ENCODE data around the gene RPL36. TPM values are rescaled to one million over a fixed set of nuclear protein-coding genes. Genes with fewer than 3 reads are reported as not detected.
"Not testable (repeated sequence)": the region's sequence is repeated elsewhere in the genome, so short reads cannot be mapped to it uniquely, and the experiment has no call there.

RPL36 gene
- total RNA-seq, 1 donor from 2014 or later: 943 TPM

DNA sequence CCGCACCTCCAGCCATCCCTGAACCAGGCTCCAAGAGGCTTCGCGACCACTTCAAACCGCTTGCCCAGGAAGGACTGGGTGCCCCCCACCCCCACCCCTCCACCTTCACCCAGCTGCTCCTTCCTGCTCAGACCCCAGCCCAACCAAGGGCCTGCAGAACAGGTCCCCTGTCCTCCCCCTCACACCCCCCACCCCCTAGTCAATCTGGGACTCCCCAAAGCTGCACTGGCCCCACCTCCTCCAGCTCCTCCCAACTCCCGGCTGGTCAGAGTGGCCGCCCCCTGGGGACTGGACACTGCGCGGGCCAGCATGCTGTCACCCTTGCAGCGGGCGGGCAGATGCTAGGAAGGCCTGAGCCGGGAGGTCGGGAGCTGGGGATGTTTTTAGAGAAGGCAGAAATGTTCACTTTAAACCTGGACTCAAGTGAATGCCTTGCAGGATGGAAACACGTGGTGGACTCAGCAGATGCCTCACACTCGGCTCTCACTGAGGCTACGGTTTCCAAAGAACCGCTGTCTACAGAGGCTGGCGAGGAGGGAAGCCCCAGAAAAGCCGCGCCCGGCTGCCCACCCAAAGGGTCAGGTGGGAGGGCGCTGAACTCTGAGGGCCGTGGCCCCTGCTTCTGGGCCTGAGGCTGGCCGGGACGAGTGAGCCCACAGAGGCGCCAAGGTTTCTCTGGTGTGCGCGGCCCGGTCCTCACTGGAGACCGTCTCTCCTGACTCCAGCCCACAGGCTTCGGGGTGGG is 8.0 kb downstream of the RPL36 start:
- H3K4me3 Mint-ChIP-seq (ENCODE audit: unreplicated experiment): no peak overlapping the region
- FAIRE-seq: no peak

DNA sequence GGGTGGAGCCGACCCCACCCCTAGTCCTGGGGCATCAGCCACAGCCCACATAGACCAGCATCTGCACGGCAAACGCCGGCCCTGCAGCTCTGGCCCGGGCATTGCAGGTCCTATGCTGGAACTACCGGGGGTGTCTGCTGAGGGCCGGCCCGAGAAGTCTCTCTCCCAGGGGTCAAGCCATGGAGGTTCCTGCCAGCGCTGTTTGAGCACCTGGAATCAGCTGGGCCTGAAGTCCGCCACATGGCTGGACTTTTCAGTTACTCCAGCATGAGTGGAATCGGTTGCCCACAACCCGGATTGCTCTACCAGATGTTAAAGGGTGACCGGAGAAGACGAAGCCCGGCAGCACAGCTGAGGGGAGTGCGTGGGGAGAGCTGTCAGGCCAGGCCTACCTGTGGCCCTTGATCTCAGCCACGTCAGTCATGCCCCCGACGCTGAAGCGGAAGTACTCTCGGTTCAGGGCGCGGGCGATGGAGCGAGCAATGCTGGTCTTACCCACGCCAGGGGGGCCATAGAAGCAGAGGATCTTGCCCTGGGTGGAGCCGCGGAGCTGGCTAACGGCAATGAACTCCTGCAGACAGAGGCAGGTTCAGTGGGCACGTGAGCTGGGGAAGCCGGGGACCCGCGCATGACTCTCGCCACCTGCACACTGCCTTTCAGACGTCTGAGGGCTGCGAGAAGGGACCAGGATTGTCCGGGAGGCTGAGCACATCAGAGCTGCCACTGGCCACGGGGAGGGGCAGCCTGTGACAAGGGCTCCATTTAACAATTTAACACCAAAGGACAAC is 8.7 kb downstream of the RPL36 start:
- peaks cover 33% of the 10 kb centered on the region for H3K79me2 ChIP-seq (ENCODE audit: insufficient read depth, low read length)
- no peaks in the 10 kb centered on the region for H3K27me3 Mint-ChIP-seq (ENCODE audit: low read depth, unreplicated experiment)
- peaks cover 13% of the 10 kb centered on the region for H3K36me3 ChIP-seq (ENCODE audit: insufficient read depth, low read length)
- peaks cover 3% of the 10 kb centered on the region for H3K4me1 Mint-ChIP-seq (ENCODE audit: low read depth, unreplicated experiment)
- peaks cover 64% of the 10 kb centered on the region for H4K20me1 ChIP-seq (ENCODE audit: insufficient read depth, low read length)
- H3K27ac Mint-ChIP-seq (ENCODE audit: unreplicated experiment): peak overlapping the region; percentile 58
- no peak for FAIRE-seq
- no peak overlapping the region for H3K4me3 Mint-ChIP-seq (ENCODE audit: unreplicated experiment)
- no peak overlapping the region for H2AFZ ChIP-seq (ENCODE audit: low read depth, low read length)
- peaks cover 15% of the 10 kb centered on the region for H3K36me3 Mint-ChIP-seq (ENCODE audit: low read depth, unreplicated experiment)
- H3K4me1 ChIP-seq (ENCODE audit: insufficient read depth, low read length): no peaks in the 10 kb centered on the region
- no peak overlapping the region for H3K4me3 ChIP-seq (ENCODE audit: insufficient read depth, low read depth, low read length)
- no peaks in the 10 kb centered on the region for H3K9me3 Mint-ChIP-seq (ENCODE audit: unreplicated experiment)
- TF ChIP-seq EZH2 (IDR thresholded peaks at IDR 0.05; ENCODE audit: insufficient read depth, low read length): no peak
- TF ChIP-seq, protein P1, sequence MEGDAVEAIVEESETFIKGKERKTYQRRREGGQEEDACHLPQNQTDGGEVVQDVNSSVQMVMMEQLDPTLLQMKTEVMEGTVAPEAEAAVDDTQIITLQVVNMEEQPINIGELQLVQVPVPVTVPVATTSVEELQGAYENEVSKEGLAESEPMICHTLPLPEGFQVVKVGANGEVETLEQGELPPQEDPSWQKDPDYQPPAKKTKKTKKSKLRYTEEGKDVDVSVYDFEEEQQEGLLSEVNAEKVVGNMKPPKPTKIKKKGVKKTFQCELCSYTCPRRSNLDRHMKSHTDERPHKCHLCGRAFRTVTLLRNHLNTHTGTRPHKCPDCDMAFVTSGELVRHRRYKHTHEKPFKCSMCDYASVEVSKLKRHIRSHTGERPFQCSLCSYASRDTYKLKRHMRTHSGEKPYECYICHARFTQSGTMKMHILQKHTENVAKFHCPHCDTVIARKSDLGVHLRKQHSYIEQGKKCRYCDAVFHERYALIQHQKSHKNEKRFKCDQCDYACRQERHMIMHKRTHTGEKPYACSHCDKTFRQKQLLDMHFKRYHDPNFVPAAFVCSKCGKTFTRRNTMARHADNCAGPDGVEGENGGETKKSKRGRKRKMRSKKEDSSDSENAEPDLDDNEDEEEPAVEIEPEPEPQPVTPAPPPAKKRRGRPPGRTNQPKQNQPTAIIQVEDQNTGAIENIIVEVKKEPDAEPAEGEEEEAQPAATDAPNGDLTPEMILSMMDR (IDR thresholded peaks at IDR 0.05; ENCODE audit: insufficient read depth, low read depth, low read length): no peak
- no peak overlapping the region for H3K9ac ChIP-seq (ENCODE audit: low read length)
- no peak for DNase-seq (ENCODE audit: low read depth)
- no peaks in the 10 kb centered on the region for H3K9me3 ChIP-seq (ENCODE audit: insufficient read depth, low read depth, low read length)
- H3K27ac ChIP-seq (ENCODE audit: low read depth, low read length): no peak overlapping the region
- no peak overlapping the region for H3K4me2 ChIP-seq (ENCODE audit: low read length)
- H3K27me3 ChIP-seq (ENCODE audit: insufficient read depth, low read length): no peaks in the 10 kb centered on the region

More for the DNA sequence above, 8.0 kb downstream of the RPL36 start:
- H2AFZ ChIP-seq (ENCODE audit: low read depth, low read length): no peak overlapping the region
- H3K27ac ChIP-seq (ENCODE audit: low read depth, low read length): no peak overlapping the region
- peaks cover 41% of the 10 kb centered on the region for H3K79me2 ChIP-seq (ENCODE audit: insufficient read depth, low read length)
- peaks cover 9% of the 10 kb centered on the region for H3K36me3 ChIP-seq (ENCODE audit: insufficient read depth, low read length)
- DNase-seq (ENCODE audit: low read depth): no peak
- no peaks in the 10 kb centered on the region for H3K27me3 Mint-ChIP-seq (ENCODE audit: low read depth, unreplicated experiment)
- H3K9ac ChIP-seq (ENCODE audit: low read length): no peak overlapping the region
- H3K27me3 ChIP-seq (ENCODE audit: insufficient read depth, low read length): no peaks in the 10 kb centered on the region
- H3K9me3 ChIP-seq (ENCODE audit: insufficient read depth, low read depth, low read length): no peaks in the 10 kb centered on the region
- peak overlapping the region; percentile 18 for H3K27ac Mint-ChIP-seq (ENCODE audit: unreplicated experiment)
- no peaks in the 10 kb centered on the region for H3K4me1 ChIP-seq (ENCODE audit: insufficient read depth, low read length)
- H3K9me3 Mint-ChIP-seq (ENCODE audit: unreplicated experiment): no peaks in the 10 kb centered on the region
- H4K20me1 ChIP-seq (ENCODE audit: insufficient read depth, low read length): peaks cover 65% of the 10 kb centered on the region
- H3K36me3 Mint-ChIP-seq (ENCODE audit: low read depth, unreplicated experiment): peaks cover 7% of the 10 kb centered on the region
- H3K4me3 ChIP-seq (ENCODE audit: insufficient read depth, low read depth, low read length): no peak overlapping the region
- no peak for TF ChIP-seq EZH2 (IDR thresholded peaks at IDR 0.05; ENCODE audit: insufficient read depth, low read length)
- H3K4me1 Mint-ChIP-seq (ENCODE audit: low read depth, unreplicated experiment): peaks cover 3% of the 10 kb centered on the region
- H3K4me2 ChIP-seq (ENCODE audit: low read length): no peak overlapping the region

DNA sequence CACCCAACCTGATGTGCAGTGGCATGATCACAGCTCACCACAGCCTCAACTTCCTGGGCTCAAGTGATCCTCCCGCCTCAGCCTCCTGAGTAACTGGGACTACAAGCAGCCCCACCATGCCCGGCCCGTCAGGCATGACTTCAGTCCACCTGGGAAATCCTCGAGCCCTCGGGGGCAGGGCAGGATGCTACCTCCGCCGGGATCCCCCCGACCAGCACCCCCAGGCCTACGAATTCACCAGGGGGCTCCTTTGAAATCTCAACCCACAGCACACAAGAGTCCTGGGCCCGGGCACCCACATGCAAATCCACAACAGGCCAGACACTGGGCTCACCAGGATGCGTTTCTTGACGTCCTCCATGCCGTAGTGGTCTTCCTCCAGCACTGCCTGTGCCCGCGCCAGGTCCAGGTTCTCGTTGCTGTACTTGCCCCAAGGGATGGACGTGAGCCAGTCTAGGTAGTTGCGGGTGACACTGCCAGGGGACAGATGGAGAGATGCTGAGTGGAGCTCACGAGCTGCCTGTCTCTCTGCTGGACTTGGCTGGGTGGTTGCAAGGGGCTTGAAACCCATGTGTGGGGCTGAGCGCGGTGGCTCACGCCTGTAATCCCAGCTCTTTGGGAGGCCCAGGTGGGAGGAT is 10.5 kb downstream of the RPL36 start:
- TF ChIP-seq, protein P1 (IDR thresholded peaks at IDR 0.05; ENCODE audit: insufficient read depth, low read depth, low read length): no peak
- no peak for TF ChIP-seq EZH2 (IDR thresholded peaks at IDR 0.05; ENCODE audit: insufficient read depth, low read length)
- peaks cover 49% of the 10 kb centered on the region for H4K20me1 ChIP-seq (ENCODE audit: insufficient read depth, low read length)
- Mint-ChIP-seq H3K27me3 (ENCODE audit: low read depth, unreplicated experiment) (no peaks in the 10 kb centered on the region), H3K4me1 (ENCODE audit: low read depth, unreplicated experiment) (peaks cover 3% of the 10 kb centered on the region), H3K27ac (ENCODE audit: unreplicated experiment) (peak overlapping the region; percentile 12), H3K36me3 (ENCODE audit: low read depth, unreplicated experiment) (peaks cover 15% of the 10 kb centered on the region), H3K4me3 (ENCODE audit: unreplicated experiment) (no peak overlapping the region), H3K9me3 (ENCODE audit: unreplicated experiment) (no peaks in the 10 kb centered on the region)
- H3K27me3 ChIP-seq (ENCODE audit: insufficient read depth, low read length): no peaks in the 10 kb centered on the region
- DNase-seq (ENCODE audit: low read depth) (no peak), FAIRE-seq (no peak)
- H2AFZ ChIP-seq (ENCODE audit: low read depth, low read length): no peak overlapping the region
- H3K27ac ChIP-seq (ENCODE audit: low read depth, low read length): no peak overlapping the region
- H3K4me1 ChIP-seq (ENCODE audit: insufficient read depth, low read length): no peaks in the 10 kb centered on the region
- H3K9me3 ChIP-seq (ENCODE audit: insufficient read depth, low read depth, low read length): no peaks in the 10 kb centered on the region
- peaks cover 20% of the 10 kb centered on the region for H3K79me2 ChIP-seq (ENCODE audit: insufficient read depth, low read length)
- H3K4me2 ChIP-seq (ENCODE audit: low read length): no peak overlapping the region
- H3K4me3 ChIP-seq (ENCODE audit: insufficient read depth, low read depth, low read length): no peak overlapping the region
- H3K36me3 ChIP-seq (ENCODE audit: insufficient read depth, low read length): peaks cover 18% of the 10 kb centered on the region
- H3K9ac ChIP-seq (ENCODE audit: low read length): no peak overlapping the region

DNA sequence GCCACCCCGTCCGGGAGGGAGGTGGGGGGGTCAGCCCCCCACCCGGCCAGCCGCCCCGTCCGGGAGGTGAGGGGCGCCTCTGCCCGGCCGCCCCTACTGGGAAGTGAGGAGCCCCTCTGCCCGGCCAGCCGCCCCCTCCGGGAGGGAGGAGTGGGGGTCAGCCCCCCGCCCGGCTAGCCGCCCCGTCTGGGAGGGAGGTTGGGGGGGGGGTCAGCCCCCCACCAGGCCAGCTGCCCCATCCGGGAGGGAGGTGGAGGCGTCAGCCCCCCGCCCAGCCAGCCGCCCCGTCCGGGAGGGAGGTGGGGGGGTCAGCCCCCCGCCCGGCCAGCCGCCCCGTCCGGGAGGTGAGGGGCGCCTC is 11.9 kb downstream of the RPL36 start:
- H2AFZ ChIP-seq (ENCODE audit: low read depth, low read length); H3K9me3 ChIP-seq (ENCODE audit: insufficient read depth, low read depth, low read length); FAIRE-seq; H3K9ac ChIP-seq (ENCODE audit: low read length); H3K9me3 Mint-ChIP-seq (ENCODE audit: unreplicated experiment); H3K4me2 ChIP-seq (ENCODE audit: low read length); H3K4me3 Mint-ChIP-seq (ENCODE audit: unreplicated experiment); H3K79me2 ChIP-seq (ENCODE audit: insufficient read depth, low read length); H3K4me3 ChIP-seq (ENCODE audit: insufficient read depth, low read depth, low read length); H3K4me1 ChIP-seq (ENCODE audit: insufficient read depth, low read length); H3K27ac Mint-ChIP-seq (ENCODE audit: unreplicated experiment); DNase-seq (ENCODE audit: low read depth); H3K27me3 ChIP-seq (ENCODE audit: insufficient read depth, low read length); H3K27me3 Mint-ChIP-seq (ENCODE audit: low read depth, unreplicated experiment); H3K27ac ChIP-seq (ENCODE audit: low read depth, low read length); H3K4me1 Mint-ChIP-seq (ENCODE audit: low read depth, unreplicated experiment): not testable (repeated sequence)
- peaks cover 21% of the 10 kb centered on the region for H3K36me3 ChIP-seq (ENCODE audit: insufficient read depth, low read length)
- H4K20me1 ChIP-seq (ENCODE audit: insufficient read depth, low read length): peaks cover 35% of the 10 kb centered on the region
- peaks cover 17% of the 10 kb centered on the region for H3K36me3 Mint-ChIP-seq (ENCODE audit: low read depth, unreplicated experiment)
